Keratinocyte (primary cell): ENCODE results near the gene EIF3J. TPM values are rescaled to one million over a fixed set of nuclear protein-coding genes. Genes with fewer than 3 reads are reported as not detected.

Experiments used
- DNase-seq: peaks from one replicate; pipeline ENCODE4 v3.0.0-alpha.2; 2011; ENCODE audit warnings: low read depth, missing footprints, low spot score
- FAIRE-seq: peaks from 2 replicates; lab custom pipeline; 2011; peaks lifted over from hg19 to GRCh38; lab: Jason Lieb, UNC
- H2AFZ ChIP-seq: 2 replicates; pipeline ENCODE4 v1.6.0; 2012; ENCODE audit warnings: low read length, control low read depth, inconsistent platforms; ENCODE audit not compliant: control insufficient read depth
- H3K27ac ChIP-seq: 2 replicates; pipeline ENCODE4 v1.5.1; 2011; ENCODE audit warnings: low read length; ENCODE audit not compliant: control insufficient read depth, insufficient read depth
- H3K27me3 ChIP-seq: 3 replicates; pipeline ENCODE4 v1.6.0; 2011; ENCODE audit warnings: low read length; ENCODE audit not compliant: control insufficient read depth, insufficient read depth; ENCODE audit errors: extremely low read depth
- H3K36me3 ChIP-seq, 2 experiments: 2 replicates in 1 of 2; 3 replicates in 1 of 2; pipeline ENCODE4 v1.5.1; 2011; ENCODE audit warnings: low read length in 2 of 2, mild to moderate bottlenecking in 1 of 2; ENCODE audit not compliant: control insufficient read depth in 2 of 2, insufficient read depth in 2 of 2; ENCODE audit errors: extremely low read depth in 1 of 2
- H3K4me1 ChIP-seq: 3 replicates; pipeline ENCODE4 v1.5.1; 2011; ENCODE audit warnings: low read length; ENCODE audit not compliant: control insufficient read depth, insufficient read depth; ENCODE audit errors: extremely low read depth
- H3K4me2 ChIP-seq: 3 replicates; pipeline ENCODE4 v1.6.0; 2011; ENCODE audit warnings: low read depth, low read length; ENCODE audit not compliant: control insufficient read depth, insufficient read depth; ENCODE audit errors: extremely low read depth
- H3K4me3 ChIP-seq, 3 experiments: fragments of 200-600 bp in 1 of 3; sonication (generic) in 1 of 3; 2 replicates in 2 of 3; 3 replicates in 1 of 3; pipeline ENCODE4 v1.5.1; 2011 to 2016; ENCODE audit warnings: low read length in 3 of 3, mild to moderate bottlenecking in 3 of 3, control low read depth in 2 of 3, inconsistent platforms in 1 of 3, low read depth in 1 of 3, mixed read lengths in 1 of 3, mixed run types in 1 of 3, moderate library complexity in 1 of 3; ENCODE audit not compliant: control insufficient read depth in 2 of 3, insufficient read depth in 2 of 3; ENCODE audit errors: extremely low read depth in 1 of 3
- H3K79me2 ChIP-seq: 2 replicates; pipeline ENCODE4 v1.6.0; 2012; ENCODE audit warnings: low read length; ENCODE audit not compliant: control insufficient read depth, insufficient read depth
- H3K9ac ChIP-seq: 3 replicates; pipeline ENCODE4 v1.6.0; 2011; ENCODE audit warnings: low read length; ENCODE audit not compliant: control insufficient read depth, insufficient read depth; ENCODE audit errors: extremely low read depth
- H3K9me1 ChIP-seq: 3 replicates; pipeline ENCODE4 v1.6.0; 2011; ENCODE audit warnings: low read length; ENCODE audit not compliant: control insufficient read depth, insufficient read depth; ENCODE audit errors: extremely low read depth
- H3K9me3 ChIP-seq: 2 replicates; pipeline ENCODE4 v1.5.1; 2012; ENCODE audit warnings: low read depth, low read length; ENCODE audit not compliant: control insufficient read depth
- H4K20me1 ChIP-seq: 3 replicates; pipeline ENCODE4 v1.6.0; 2011; ENCODE audit warnings: low read length; ENCODE audit not compliant: control insufficient read depth, insufficient read depth; ENCODE audit errors: extremely low read depth
- EZH2 ChIP-seq: IDR thresholded peaks from one replicate; pipeline ENCODE4 v1.6.1; 2012; ENCODE audit warnings: inconsistent platforms, mild to moderate bottlenecking, low read length, moderate library complexity
- dilution Hi-C: fragments of 300-500 bp; cut with MboI; formaldehyde crosslinking; loops from one replicate; pipeline ENCODE4 v1.7.0; 2020; ENCODE audit warnings: low sequenced_read_pairs; ENCODE audit not compliant: extremely low pct_ligation_motif_present
- polyA plus RNA-seq, 5 experiments: library from polyadenylated mRNA; depleted of rRNA in 3 of 5; stranded (reverse) in 3 of 5; stranded (forward) in 1 of 5; unstranded in 1 of 5; fragments of >200 nt; gene quantifications; 1 replicate in 1 of 5; 2 replicates in 3 of 5; 3 replicates in 1 of 5; pipeline versions ENCODE4 v1.2.1 to v1.2.3, GENCODE V29; 2011 to 2012; ENCODE audit warnings: missing spikeins in 2 of 5, low read depth in 1 of 5, low replicate concordance in 1 of 5
- TF ChIP-seq, protein P1 (sequence below), 3 experiments: IDR thresholded peaks in 1 of 3; conservative IDR thresholded peaks in 1 of 3; optimal IDR thresholded peaks in 1 of 3; 2 replicates in 2 of 3; 3 replicates in 1 of 3; pipeline versions ENCODE3 to v1.5.1; 2011; ENCODE audit warnings: low read length in 3 of 3, mild to moderate bottlenecking in 3 of 3, moderate library complexity in 2 of 3, control low read depth in 1 of 3, inconsistent platforms in 1 of 3; ENCODE audit not compliant: insufficient read depth in 2 of 3; ENCODE audit errors: extremely low read depth in 1 of 3

EIF3J gene
- polyA plus RNA-seq, 1 donor (not counting 4 experiments of a cell fraction or from before 2014, with no cell fraction given) = 99.4 TPM

GRCh38 chr15:44570361-44570760, 33.4 kb downstream of the EIF3J start:
- Histone ChIP-seq H3K27me3 (no peaks in the 10 kb centered on the region), H3K4me3 (no peak overlapping the region), H3K4me2 (no peak overlapping the region), H4K20me1 (no peaks in the 10 kb centered on the region), H3K27ac (no peak overlapping the region), H3K36me3 (peaks cover 23 to 29% of the 10 kb centered on the region in 2 experiments), H2AFZ (no peak overlapping the region), H3K79me2 (no peaks in the 10 kb centered on the region), H3K9me3 (no peaks in the 10 kb centered on the region), H3K4me1 (no peaks in the 10 kb centered on the region), H3K9me1 (no peaks in the 10 kb centered on the region), H3K9ac (no peak overlapping the region)
- FAIRE-seq (no peak), DNase-seq (no peak)
- dilution Hi-C loops = no loop called here
- no peak for TF ChIP-seq EZH2
- TF ChIP-seq, protein P1, sequence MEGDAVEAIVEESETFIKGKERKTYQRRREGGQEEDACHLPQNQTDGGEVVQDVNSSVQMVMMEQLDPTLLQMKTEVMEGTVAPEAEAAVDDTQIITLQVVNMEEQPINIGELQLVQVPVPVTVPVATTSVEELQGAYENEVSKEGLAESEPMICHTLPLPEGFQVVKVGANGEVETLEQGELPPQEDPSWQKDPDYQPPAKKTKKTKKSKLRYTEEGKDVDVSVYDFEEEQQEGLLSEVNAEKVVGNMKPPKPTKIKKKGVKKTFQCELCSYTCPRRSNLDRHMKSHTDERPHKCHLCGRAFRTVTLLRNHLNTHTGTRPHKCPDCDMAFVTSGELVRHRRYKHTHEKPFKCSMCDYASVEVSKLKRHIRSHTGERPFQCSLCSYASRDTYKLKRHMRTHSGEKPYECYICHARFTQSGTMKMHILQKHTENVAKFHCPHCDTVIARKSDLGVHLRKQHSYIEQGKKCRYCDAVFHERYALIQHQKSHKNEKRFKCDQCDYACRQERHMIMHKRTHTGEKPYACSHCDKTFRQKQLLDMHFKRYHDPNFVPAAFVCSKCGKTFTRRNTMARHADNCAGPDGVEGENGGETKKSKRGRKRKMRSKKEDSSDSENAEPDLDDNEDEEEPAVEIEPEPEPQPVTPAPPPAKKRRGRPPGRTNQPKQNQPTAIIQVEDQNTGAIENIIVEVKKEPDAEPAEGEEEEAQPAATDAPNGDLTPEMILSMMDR (optimal IDR thresholded peaks at IDR 0.05 in 1 of 3, IDR thresholded peaks at IDR 0.05 in 1 of 3, conservative IDR thresholded peaks at IDR 0.05 in 1 of 3; ENCODE audit: extremely low read depth in 1 of 3, insufficient read depth in 2 of 3, low read length in 3 of 3) = no peak

DNA sequence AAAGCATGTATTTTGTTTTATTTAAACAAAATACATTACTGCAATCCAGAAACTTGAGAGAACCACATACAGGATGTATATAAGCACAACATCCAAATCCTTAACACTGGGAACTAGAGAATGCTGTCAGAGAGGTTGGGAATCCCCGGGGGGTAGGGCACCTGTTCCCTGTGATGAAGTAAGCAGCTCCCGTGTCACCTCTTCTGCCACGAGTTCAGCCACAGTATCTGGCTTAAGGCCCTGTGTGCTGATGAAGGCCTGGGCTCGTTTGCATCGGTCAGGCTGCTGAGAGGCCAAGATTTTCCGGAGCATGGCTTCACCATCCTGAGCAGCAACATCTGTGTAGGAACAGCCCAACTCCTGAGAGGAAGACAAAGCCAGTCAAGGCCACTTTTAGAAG, 36.4 kb downstream of the EIF3J start:
- DNase-seq = no peak
- no peak for TF ChIP-seq EZH2
- dilution Hi-C loops = no loop called here
- Histone ChIP-seq H3K4me3 (no peak overlapping the region), H2AFZ (no peak overlapping the region), H3K36me3 (peaks cover 19 to 20% of the 10 kb centered on the region in 2 experiments), H3K4me2 (no peak overlapping the region), H3K79me2 (no peaks in the 10 kb centered on the region), H3K4me1 (no peaks in the 10 kb centered on the region), H3K9me3 (no peaks in the 10 kb centered on the region), H3K9ac (no peak overlapping the region), H3K9me1 (no peaks in the 10 kb centered on the region), H3K27ac (no peak overlapping the region), H4K20me1 (no peaks in the 10 kb centered on the region), H3K27me3 (no peaks in the 10 kb centered on the region)
- FAIRE-seq = no peak

DNA sequence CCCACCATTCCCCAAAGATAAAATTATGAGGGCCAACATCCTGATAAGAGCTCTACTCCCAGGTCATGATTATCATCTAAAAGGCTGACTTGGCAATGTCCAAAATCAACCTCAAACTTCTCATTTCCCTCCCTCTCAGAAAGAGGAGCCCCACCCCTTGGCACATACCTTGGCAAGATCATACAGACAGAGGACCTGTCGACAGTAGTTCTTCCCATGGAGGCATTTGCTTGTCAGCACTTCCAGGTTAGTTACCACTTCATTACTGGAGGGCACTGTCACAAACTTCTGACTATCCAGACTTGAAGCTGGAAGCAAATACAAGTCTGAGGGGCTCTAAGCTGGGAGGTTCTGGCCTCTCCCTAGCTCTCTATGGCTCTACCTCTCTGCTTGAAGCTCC, 37.8 kb downstream of the EIF3J start:
- Histone ChIP-seq H2AFZ (no peak overlapping the region), H3K36me3 (peaks cover 11 to 17% of the 10 kb centered on the region in 2 experiments), H3K9me1 (no peaks in the 10 kb centered on the region), H3K4me2 (no peak overlapping the region), H4K20me1 (no peaks in the 10 kb centered on the region), H3K9ac (no peak overlapping the region), H3K4me1 (no peaks in the 10 kb centered on the region), H3K79me2 (no peaks in the 10 kb centered on the region), H3K4me3 (no peak overlapping the region), H3K9me3 (no peaks in the 10 kb centered on the region), H3K27me3 (no peaks in the 10 kb centered on the region), H3K27ac (no peak overlapping the region)
- dilution Hi-C loops = no loop called here
- TF ChIP-seq EZH2 = no peak
- TF ChIP-seq, protein P1 (optimal IDR thresholded peaks at IDR 0.05 in 1 of 3, IDR thresholded peaks at IDR 0.05 in 1 of 3, conservative IDR thresholded peaks at IDR 0.05 in 1 of 3; ENCODE audit: extremely low read depth in 1 of 3, insufficient read depth in 2 of 3, low read length in 3 of 3) = no peak
- no peak for FAIRE-seq
- no peak for DNase-seq
